GM12891 (cell line): Measurements from ENCODE around the gene TDRD12.

Source experiments
- POLR2AphosphoS5 ChIP-seq: IDR thresholded peaks from 2 replicates; pipeline ENCODE4 v1.6.1; 2011; ENCODE audit warnings: low read depth, low read length, control low read depth
- TAF1 ChIP-seq: IDR thresholded peaks from 2 replicates; pipeline ENCODE4 v1.6.1; 2011; ENCODE audit warnings: low read depth, low read length, control low read depth

DNA sequence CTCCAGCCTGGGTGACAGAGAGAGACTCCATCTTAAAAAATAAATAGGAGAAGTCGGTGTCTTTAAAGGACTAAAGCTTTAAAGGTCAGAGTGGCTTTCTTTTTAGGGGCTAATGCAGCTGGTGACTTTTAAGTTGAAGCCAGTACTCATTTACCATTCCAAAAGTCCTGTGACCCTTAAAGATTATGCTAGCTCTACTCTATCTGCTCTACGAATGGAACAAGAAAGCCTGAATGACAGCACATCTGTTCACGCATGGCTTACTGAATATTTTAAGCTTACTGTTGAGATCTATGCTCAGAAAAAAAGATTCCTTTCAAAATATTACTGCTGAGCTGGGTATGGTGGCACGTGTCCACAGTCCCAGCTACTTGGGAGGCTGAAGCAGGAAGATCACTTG is 16.4 kb downstream of the TDRD12 start:
- no peak for TF ChIP-seq TAF1
- TF ChIP-seq POLR2AphosphoS5, result no peak
